Measurements from ENCODE around the gene ADAMTS1.

Gene ADAMTS1

GRCh38 chr21:26844258-26845065, 747 bp downstream of the ADAMTS1 start:
- peak; percentile 57 for DNase-seq (ENCODE audit: low spot score)

GRCh38 chr21:26843933-26844257, 1.3 kb downstream of the ADAMTS1 start:
- peak; percentile 48 for DNase-seq (ENCODE audit: low spot score)

GRCh38 chr21:26842974-26843932, 2.0 kb downstream of the ADAMTS1 start:
- peak; percentile 91 for DNase-seq (ENCODE audit: low spot score)

GRCh38 chr21:26842300-26842699, 2.9 kb downstream of the ADAMTS1 start:
- peak; percentile 25 for DNase-seq (ENCODE audit: low spot score)

- peak; percentile 47 for DNase-seq (ENCODE audit: low spot score)
Measured at GRCh38 chr21:26840912-26841311, 4.3 kb downstream of the ADAMTS1 start.

- no peak for DNase-seq (ENCODE audit: low spot score)
Measured at GRCh38 chr21:26840201-26840600, 5.0 kb downstream of the ADAMTS1 start.

GRCh38 chr21:26837539-26837938, 7.7 kb downstream of the ADAMTS1 start:
- no peak for DNase-seq (ENCODE audit: low spot score)

GRCh38 chr21:26836528-26836927, 8.7 kb downstream of the ADAMTS1 start:
- no peak for DNase-seq (ENCODE audit: low spot score)

GRCh38 chr21:26835714-26836265, 9.4 kb downstream of the ADAMTS1 start:
- DNase-seq (ENCODE audit: low spot score) = no peak

- peak; percentile 37 for DNase-seq (ENCODE audit: low spot score)
Measured at GRCh38 chr21:26835027-26835713, 10.0 kb downstream of the ADAMTS1 start.

GRCh38 chr21:26834181-26834905, 10.9 kb downstream of the ADAMTS1 start:
- peak; percentile 21 for DNase-seq (ENCODE audit: low spot score)

- no peak for DNase-seq (ENCODE audit: low spot score)
Measured at GRCh38 chr21:26833460-26833939, 11.7 kb downstream of the ADAMTS1 start.

- no peak for DNase-seq (ENCODE audit: low spot score)
Measured at GRCh38 chr21:26833011-26833410, 12.2 kb downstream of the ADAMTS1 start.

GRCh38 chr21:26832546-26832945, 12.7 kb downstream of the ADAMTS1 start:
- no peak for DNase-seq (ENCODE audit: low spot score)

- DNase-seq (ENCODE audit: low spot score) = no peak
Measured at GRCh38 chr21:26826801-26827200, 18.4 kb downstream of the ADAMTS1 start.

GRCh38 chr21:26820509-26820908, 24.7 kb downstream of the ADAMTS1 start:
- DNase-seq (ENCODE audit: low spot score) = no peak

GRCh38 chr21:26819740-26820324, 25.4 kb downstream of the ADAMTS1 start:
- no peak for DNase-seq (ENCODE audit: low spot score)

- no peak for DNase-seq (ENCODE audit: low spot score)
Measured at GRCh38 chr21:26818906-26819305, 26.3 kb downstream of the ADAMTS1 start.

GRCh38 chr21:26815197-26815596, 30.0 kb downstream of the ADAMTS1 start:
- DNase-seq (ENCODE audit: low spot score) = no peak

- DNase-seq (ENCODE audit: low spot score) = peak; percentile 10
Measured at GRCh38 chr21:26814386-26814785, 30.8 kb downstream of the ADAMTS1 start.
